WTC11 (cell line): ENCODE results near the gene IL24. TPM values are rescaled to one million over a fixed set of nuclear protein-coding genes. Genes with fewer than 3 reads are reported as not detected.

ENCODE experiments used
- ATAC-seq: fragments of 200-7000 bp; cut with Tn5 transposase; 2 replicates; pipeline ENCODE4 v1.10.0; 2021; ENCODE audit warnings: mild to moderate bottlenecking, moderate library complexity
- CTCF ChIA-PET: fragments of 300-600 bp; sonication (Branson Sonifier 250); formaldehyde crosslinking; loops from one replicate; lab custom pipeline; 2021; ENCODE audit warnings: antibody characterized with exemption; lab: Charles Lee
- POLR2A ChIA-PET: fragments of 350-600 bp; sonication (Branson Sonifier 250); formaldehyde crosslinking; loops from one replicate; lab custom pipeline; 2021; ENCODE audit warnings: antibody characterized with exemption; lab: Charles Lee
- DNase-seq: peaks from one replicate; pipeline ENCODE4 v3.0.0; 2021; ENCODE audit warnings: low spot score
- H3K27ac Mint-ChIP-seq: 2 replicates; pipeline ENCODE4 v1.8.0; 2021; ENCODE audit warnings: mixed read lengths
- H3K27me3 Mint-ChIP-seq: 2 replicates; pipeline ENCODE4 v1.8.0; 2021; ENCODE audit warnings: low read depth, mild to moderate bottlenecking, moderate library complexity, mixed read lengths
- H3K36me3 Mint-ChIP-seq: 2 replicates; pipeline ENCODE4 v1.8.0; 2021; ENCODE audit warnings: mixed read lengths
- H3K4me1 Mint-ChIP-seq: 2 replicates; pipeline ENCODE4 v1.8.0; 2022; ENCODE audit warnings: mixed read lengths
- H3K4me3 Mint-ChIP-seq: 2 replicates; pipeline ENCODE4 v1.8.0; 2021; ENCODE audit warnings: mild to moderate bottlenecking, moderate library complexity, mixed read lengths
- H3K9me3 Mint-ChIP-seq: 2 replicates; pipeline ENCODE4 v1.8.0; 2021; ENCODE audit warnings: mixed read lengths
- AFF4 ChIP-seq: sonication (generic); formaldehyde crosslinking; IDR thresholded peaks from 2 replicates; pipeline ENCODE4 v1.8.1; 2023; ENCODE audit warnings: mild to moderate bottlenecking, missing genetic modification reagents, borderline replicate concordance
- ARID4B ChIP-seq: sonication (generic); formaldehyde crosslinking; IDR thresholded peaks from 2 replicates; pipeline ENCODE4 v1.8.0; 2023; ENCODE audit warnings: missing genetic modification reagents, mild to moderate bottlenecking, borderline replicate concordance
- ATF2 ChIP-seq: sonication (generic); formaldehyde crosslinking; IDR thresholded peaks from 2 replicates; pipeline ENCODE4 v1.8.1; 2022; ENCODE audit warnings: low read depth, missing genetic modification reagents, borderline replicate concordance
- CREB1 ChIP-seq: sonication (generic); formaldehyde crosslinking; IDR thresholded peaks from 2 replicates; pipeline ENCODE4 v1.8.0; 2023; ENCODE audit warnings: mild to moderate bottlenecking, missing genetic modification reagents
- CTCF ChIP-seq: fragments of 200-600 bp; IDR thresholded peaks from 2 replicates; pipeline ENCODE4 v1.8.0; 2022; ENCODE audit warnings: antibody characterized with exemption
- FOXK1 ChIP-seq: sonication (generic); formaldehyde crosslinking; IDR thresholded peaks from 2 replicates; pipeline ENCODE4 v1.8.0; 2022; ENCODE audit warnings: mild to moderate bottlenecking, moderate library complexity, missing genetic modification reagents
- NR3C1 ChIP-seq: sonication (generic); formaldehyde crosslinking; conservative IDR thresholded peaks from 2 replicates; pipeline ENCODE4 v1.8.1; 2023; ENCODE audit warnings: low read depth, mild to moderate bottlenecking, missing genetic modification reagents
- SOX15 ChIP-seq: fragments of 250-450 bp; sonication (Bioruptor Pico); IDR thresholded peaks from 2 replicates; pipeline ENCODE4 v1.9.0; 2021; ENCODE audit warnings: mild to moderate bottlenecking
- SP1 ChIP-seq: sonication (generic); formaldehyde crosslinking; conservative IDR thresholded peaks from 2 replicates; pipeline ENCODE4 v1.8.1; 2022; ENCODE audit warnings: missing genetic modification reagents
- ZBTB21 ChIP-seq: sonication (generic); formaldehyde crosslinking; IDR thresholded peaks from 2 replicates; pipeline ENCODE4 v1.8.1; 2023; ENCODE audit warnings: mild to moderate bottlenecking, missing genetic modification reagents, borderline replicate concordance
- ZBTB43 ChIP-seq: sonication (generic); formaldehyde crosslinking; IDR thresholded peaks from 2 replicates; pipeline ENCODE4 v1.8.1; 2023; ENCODE audit warnings: mild to moderate bottlenecking, missing genetic modification reagents
- ZMAT4 ChIP-seq: fragments of 250-450 bp; sonication (Bioruptor Pico); IDR thresholded peaks from 2 replicates; pipeline ENCODE4 v1.9.0; 2021; ENCODE audit warnings: mild to moderate bottlenecking
- ZNF425 ChIP-seq: fragments of 250-450 bp; sonication (Bioruptor Pico); conservative IDR thresholded peaks from 2 replicates; pipeline ENCODE4 v1.9.0; 2021; ENCODE audit warnings: mild to moderate bottlenecking
- total RNA-seq: library from RNA; stranded (reverse); gene quantifications from 3 replicates; pipeline ENCODE4 v1.2.3, GENCODE V29; 2021

IL24 gene
- total RNA-seq, 1 experiment from 2014 or later = not detected

- Mint-ChIP-seq H3K9me3 (peaks cover 20% of the 10 kb centered on the region), H3K36me3 (no peaks in the 10 kb centered on the region), H3K27ac (no peak overlapping the region), H3K27me3 (no peaks in the 10 kb centered on the region), H3K4me1 (no peaks in the 10 kb centered on the region)
- DNase-seq = no peak
- CTCF ChIA-PET = interaction anchor here (0.9 to 1.9 kb wide), 6 partner anchors 11 to 107 kb away, joined by 3 to 9 read pairs (median 3); no protein-coding TSS in a partner anchor
- ATAC-seq = no peak
- POLR2A ChIA-PET = no interaction called here
- TF ChIP-seq ATF2 (CRISPR knock-in tag) (no peak), NR3C1 (no peak), FOXK1 (CRISPR knock-in tag) (no peak), ARID4B (CRISPR knock-in tag) (no peak), ZNF425 (no peak), ZBTB21 (CRISPR knock-in tag) (no peak), CTCF (no peak), CREB1 (CRISPR knock-in tag) (no peak), ZMAT4 (CRISPR knock-in tag) (no peak), SOX15 (no peak), ZBTB43 (CRISPR knock-in tag) (no peak), SP1 (CRISPR knock-in tag) (no peak)
- TF ChIP-seq, all 79 proteins: peak for 0
- no peak overlapping the region for H3K4me3 Mint-ChIP-seq
Observed at GRCh38 chr1:206883876-206884275, 13.4 kb upstream of the IL24 start.

GRCh38 chr1:206885341-206886060, 11.7 kb upstream of the IL24 start:
- no peak overlapping the region for H3K27ac Mint-ChIP-seq
- CTCF ChIA-PET = interaction anchor here (1.1 kb wide), 1 partner anchor 76 kb away, joined by 3 read pairs; no protein-coding TSS in a partner anchor
- ATAC-seq = no peak

More at GRCh38 chr1:206885341-206886060, 11.7 kb upstream of the IL24 start:
- H3K4me3 Mint-ChIP-seq = no peak overlapping the region
- peaks cover 10% of the 10 kb centered on the region for H3K9me3 Mint-ChIP-seq
- H3K4me1 Mint-ChIP-seq = peaks cover 10% of the 10 kb centered on the region
- no peak for DNase-seq
- POLR2A ChIA-PET = no interaction called here
- TF ChIP-seq AFF4 (CRISPR knock-in tag) = no peak
- TF ChIP-seq, all 79 proteins: peak for 0
- Mint-ChIP-seq H3K36me3 (no peaks in the 10 kb centered on the region), H3K27me3 (no peaks in the 10 kb centered on the region)
